Keratinocyte (primary cell): ENCODE results near the gene ITGAV. TPM values are rescaled to one million over a fixed set of nuclear protein-coding genes. Genes with fewer than 3 reads are reported as not detected.

Experiments used
- DNase-seq: peaks from one replicate; pipeline ENCODE4 v3.0.0-alpha.2; 2011; ENCODE audit warnings: low read depth, missing footprints, low spot score
- FAIRE-seq: peaks from 2 replicates; lab custom pipeline; 2011; peaks lifted over from hg19 to GRCh38; lab: Jason Lieb, UNC
- H2AFZ ChIP-seq: 2 replicates; pipeline ENCODE4 v1.6.0; 2012; ENCODE audit warnings: low read length, control low read depth, inconsistent platforms; ENCODE audit not compliant: control insufficient read depth
- H3K27ac ChIP-seq: 2 replicates; pipeline ENCODE4 v1.5.1; 2011; ENCODE audit warnings: low read length; ENCODE audit not compliant: control insufficient read depth, insufficient read depth
- H3K27me3 ChIP-seq: 3 replicates; pipeline ENCODE4 v1.6.0; 2011; ENCODE audit warnings: low read length; ENCODE audit not compliant: control insufficient read depth, insufficient read depth; ENCODE audit errors: extremely low read depth
- H3K36me3 ChIP-seq, 2 experiments: 2 replicates in 1 of 2; 3 replicates in 1 of 2; pipeline ENCODE4 v1.5.1; 2011; ENCODE audit warnings: low read length in 2 of 2, mild to moderate bottlenecking in 1 of 2; ENCODE audit not compliant: control insufficient read depth in 2 of 2, insufficient read depth in 2 of 2; ENCODE audit errors: extremely low read depth in 1 of 2
- H3K4me1 ChIP-seq: 3 replicates; pipeline ENCODE4 v1.5.1; 2011; ENCODE audit warnings: low read length; ENCODE audit not compliant: control insufficient read depth, insufficient read depth; ENCODE audit errors: extremely low read depth
- H3K4me2 ChIP-seq: 3 replicates; pipeline ENCODE4 v1.6.0; 2011; ENCODE audit warnings: low read depth, low read length; ENCODE audit not compliant: control insufficient read depth, insufficient read depth; ENCODE audit errors: extremely low read depth
- H3K4me3 ChIP-seq, 3 experiments: fragments of 200-600 bp in 1 of 3; sonication (generic) in 1 of 3; 2 replicates in 2 of 3; 3 replicates in 1 of 3; pipeline ENCODE4 v1.5.1; 2011 to 2016; ENCODE audit warnings: low read length in 3 of 3, mild to moderate bottlenecking in 3 of 3, control low read depth in 2 of 3, inconsistent platforms in 1 of 3, low read depth in 1 of 3, mixed read lengths in 1 of 3, mixed run types in 1 of 3, moderate library complexity in 1 of 3; ENCODE audit not compliant: control insufficient read depth in 2 of 3, insufficient read depth in 2 of 3; ENCODE audit errors: extremely low read depth in 1 of 3
- H3K79me2 ChIP-seq: 2 replicates; pipeline ENCODE4 v1.6.0; 2012; ENCODE audit warnings: low read length; ENCODE audit not compliant: control insufficient read depth, insufficient read depth
- H3K9ac ChIP-seq: 3 replicates; pipeline ENCODE4 v1.6.0; 2011; ENCODE audit warnings: low read length; ENCODE audit not compliant: control insufficient read depth, insufficient read depth; ENCODE audit errors: extremely low read depth
- H3K9me1 ChIP-seq: 3 replicates; pipeline ENCODE4 v1.6.0; 2011; ENCODE audit warnings: low read length; ENCODE audit not compliant: control insufficient read depth, insufficient read depth; ENCODE audit errors: extremely low read depth
- H3K9me3 ChIP-seq: 2 replicates; pipeline ENCODE4 v1.5.1; 2012; ENCODE audit warnings: low read depth, low read length; ENCODE audit not compliant: control insufficient read depth
- H4K20me1 ChIP-seq: 3 replicates; pipeline ENCODE4 v1.6.0; 2011; ENCODE audit warnings: low read length; ENCODE audit not compliant: control insufficient read depth, insufficient read depth; ENCODE audit errors: extremely low read depth
- CTCF ChIP-seq, 3 experiments: IDR thresholded peaks in 1 of 3; conservative IDR thresholded peaks in 1 of 3; optimal IDR thresholded peaks in 1 of 3; 2 replicates in 2 of 3; 3 replicates in 1 of 3; pipeline versions ENCODE3 to v1.5.1; 2011; ENCODE audit warnings: low read length in 3 of 3, mild to moderate bottlenecking in 3 of 3, moderate library complexity in 2 of 3, control low read depth in 1 of 3, inconsistent platforms in 1 of 3; ENCODE audit not compliant: insufficient read depth in 2 of 3; ENCODE audit errors: extremely low read depth in 1 of 3
- EZH2 ChIP-seq: IDR thresholded peaks from one replicate; pipeline ENCODE4 v1.6.1; 2012; ENCODE audit warnings: inconsistent platforms, mild to moderate bottlenecking, low read length, moderate library complexity
- dilution Hi-C: fragments of 300-500 bp; cut with MboI; formaldehyde crosslinking; loops from one replicate; pipeline ENCODE4 v1.7.0; 2020; ENCODE audit warnings: low sequenced_read_pairs; ENCODE audit not compliant: extremely low pct_ligation_motif_present
- polyA plus RNA-seq, 5 experiments: library from polyadenylated mRNA; depleted of rRNA in 3 of 5; stranded (reverse) in 3 of 5; stranded (forward) in 1 of 5; unstranded in 1 of 5; fragments of >200 nt; gene quantifications; 1 replicate in 1 of 5; 2 replicates in 3 of 5; 3 replicates in 1 of 5; pipeline versions ENCODE4 v1.2.1 to v1.2.3, GENCODE V29; 2011 to 2012; ENCODE audit warnings: missing spikeins in 2 of 5, low read depth in 1 of 5, low replicate concordance in 1 of 5

Gene ITGAV
- polyA plus RNA-seq, 1 donor (not counting 4 experiments of a cell fraction or from before 2014, with no cell fraction given): 63.7 TPM

DNA sequence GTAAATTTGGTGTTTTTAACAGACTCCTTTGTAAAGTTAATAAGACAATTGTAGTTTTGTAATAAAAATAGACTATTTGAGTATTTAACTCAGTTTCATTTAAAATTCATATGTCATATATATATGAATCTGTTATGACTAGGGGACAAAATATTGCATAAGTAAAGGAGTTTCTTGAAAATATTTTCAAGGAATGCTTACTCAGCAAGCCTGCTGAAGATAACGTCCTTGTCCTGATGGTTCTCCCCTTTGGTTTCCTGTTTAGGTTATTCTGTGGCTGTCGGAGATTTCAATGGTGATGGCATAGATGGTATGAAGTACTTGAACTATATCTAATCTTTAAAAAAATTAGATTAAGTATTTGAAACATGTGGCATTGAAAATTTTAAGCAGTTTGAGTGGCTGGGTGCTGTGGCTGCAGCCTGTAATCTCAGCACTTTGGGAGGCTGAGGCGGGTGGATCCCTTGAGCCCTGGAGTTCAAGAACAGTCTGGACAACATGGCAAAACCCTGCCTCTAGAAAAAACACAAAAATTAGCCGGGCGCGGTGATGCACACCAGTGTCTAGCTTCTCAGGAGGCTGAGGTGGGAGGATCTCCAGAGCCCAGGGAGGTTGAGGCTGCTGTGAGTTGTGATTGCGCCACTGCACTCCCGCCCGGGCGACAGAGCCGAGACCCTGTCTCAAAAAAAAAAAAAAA lies 47.1 kb downstream of the ITGAV start:
- no peak for FAIRE-seq
- H3K4me1 ChIP-seq: peaks cover 2% of the 10 kb centered on the region
- TF ChIP-seq CTCF (optimal IDR thresholded peaks at IDR 0.05 in 1 of 3, IDR thresholded peaks at IDR 0.05 in 1 of 3, conservative IDR thresholded peaks at IDR 0.05 in 1 of 3; ENCODE audit: extremely low read depth in 1 of 3, insufficient read depth in 2 of 3, low read length in 3 of 3) (no peak), EZH2 (no peak)
- H4K20me1 ChIP-seq: no peaks in the 10 kb centered on the region
- no peak for DNase-seq
- no peak overlapping the region for H2AFZ ChIP-seq
- H3K27me3 ChIP-seq: no peaks in the 10 kb centered on the region
- H3K79me2 ChIP-seq: no peaks in the 10 kb centered on the region
- no peak overlapping the region for H3K9ac ChIP-seq
- peaks cover 11 to 20% of the 10 kb centered on the region in 2 experiments for H3K36me3 ChIP-seq
- no peak overlapping the region for H3K4me2 ChIP-seq
- no peaks in the 10 kb centered on the region for H3K9me3 ChIP-seq
- no peaks in the 10 kb centered on the region for H3K9me1 ChIP-seq
- no peak overlapping the region for H3K4me3 ChIP-seq
- H3K27ac ChIP-seq: no peak overlapping the region
- dilution Hi-C loops: loop anchor here (25.0 kb wide), 1 partner anchor 125 kb away; no protein-coding TSS in a partner anchor

- H3K4me2 ChIP-seq: no peak overlapping the region
- H4K20me1 ChIP-seq: no peaks in the 10 kb centered on the region
- FAIRE-seq (no peak), DNase-seq (no peak)
- no peak overlapping the region for H3K4me3 ChIP-seq
- dilution Hi-C loops: loop anchor here (25.0 kb wide), 1 partner anchor 125 kb away; no protein-coding TSS in a partner anchor
- no peaks in the 10 kb centered on the region for H3K79me2 ChIP-seq
- no peak overlapping the region for H3K9ac ChIP-seq
- no peak for TF ChIP-seq CTCF (optimal IDR thresholded peaks at IDR 0.05 in 1 of 3, IDR thresholded peaks at IDR 0.05 in 1 of 3, conservative IDR thresholded peaks at IDR 0.05 in 1 of 3; ENCODE audit: extremely low read depth in 1 of 3, insufficient read depth in 2 of 3, low read length in 3 of 3)
- no peak for TF ChIP-seq EZH2
- no peaks in the 10 kb centered on the region for H3K9me3 ChIP-seq
- peaks cover 11 to 20% of the 10 kb centered on the region in 2 experiments for H3K36me3 ChIP-seq
- no peak overlapping the region for H3K27ac ChIP-seq
- H3K4me1 ChIP-seq: peaks cover 4% of the 10 kb centered on the region
- H3K27me3 ChIP-seq: no peaks in the 10 kb centered on the region
- no peaks in the 10 kb centered on the region for H3K9me1 ChIP-seq
- no peak overlapping the region for H2AFZ ChIP-seq
These were observed 47.6 kb downstream of the ITGAV start for GRCh38 chr2:186637497-186637800.
